Stimulated activated CD8-positive, alpha-beta memory T cell treated with anti-CD3 and anti-CD28 coated beads, Interleukin-4, amount 100 ng/mL, for 24 hours (primary cell): ENCODE measurements around the gene FURIN.
"Not testable (repeated sequence)": the region's sequence is repeated elsewhere in the genome, so short reads cannot be mapped to it uniquely, and the experiment has no call there.

ENCODE experiments used
- DNase-seq: peaks from one replicate; pipeline ENCODE4 v3.0.0-alpha.2; 2020; ENCODE audit warnings: low read depth

The FURIN gene

DNA sequence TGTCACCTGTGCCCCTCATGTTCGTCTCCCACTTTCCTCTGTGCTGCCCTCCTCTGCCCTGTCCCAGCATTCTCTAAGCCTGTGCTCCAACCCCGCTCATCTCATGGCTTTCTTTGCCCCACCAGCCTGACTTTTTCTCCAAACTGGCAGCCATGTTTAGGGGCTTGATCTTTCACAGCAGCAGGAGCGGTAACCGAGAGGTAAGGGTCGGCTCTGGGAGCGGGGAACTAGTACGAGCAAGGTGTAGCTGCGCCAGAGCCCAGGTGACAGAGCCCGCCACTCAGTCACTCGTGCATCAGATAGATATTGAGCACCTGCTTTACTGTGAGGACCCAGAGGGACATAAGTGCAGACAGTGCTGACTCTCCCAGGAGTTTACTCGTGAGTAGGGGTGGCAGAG, 48.1 kb downstream of the FURIN start:
- no peak for DNase-seq

DNA sequence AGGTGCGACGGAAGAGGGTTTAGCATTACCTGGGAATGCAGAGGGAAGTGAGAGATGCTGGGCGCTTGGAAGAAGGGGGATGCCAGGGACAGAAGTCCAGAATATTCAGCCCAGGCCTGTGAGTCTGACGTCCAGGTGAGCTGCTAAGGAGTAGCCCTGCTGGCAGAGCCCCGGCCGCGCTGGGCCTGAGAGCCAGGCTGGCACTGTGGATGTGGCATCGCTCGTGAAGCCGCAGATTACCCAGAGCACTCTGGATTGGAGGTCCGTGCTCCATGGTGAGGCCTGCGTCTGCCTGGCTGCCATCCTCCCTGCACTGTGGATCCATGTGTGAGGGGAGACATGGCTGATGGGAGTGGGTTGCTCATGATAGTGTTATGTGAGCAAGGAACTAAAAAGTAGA, 49.2 kb downstream of the FURIN start:
- no peak for DNase-seq

DNA sequence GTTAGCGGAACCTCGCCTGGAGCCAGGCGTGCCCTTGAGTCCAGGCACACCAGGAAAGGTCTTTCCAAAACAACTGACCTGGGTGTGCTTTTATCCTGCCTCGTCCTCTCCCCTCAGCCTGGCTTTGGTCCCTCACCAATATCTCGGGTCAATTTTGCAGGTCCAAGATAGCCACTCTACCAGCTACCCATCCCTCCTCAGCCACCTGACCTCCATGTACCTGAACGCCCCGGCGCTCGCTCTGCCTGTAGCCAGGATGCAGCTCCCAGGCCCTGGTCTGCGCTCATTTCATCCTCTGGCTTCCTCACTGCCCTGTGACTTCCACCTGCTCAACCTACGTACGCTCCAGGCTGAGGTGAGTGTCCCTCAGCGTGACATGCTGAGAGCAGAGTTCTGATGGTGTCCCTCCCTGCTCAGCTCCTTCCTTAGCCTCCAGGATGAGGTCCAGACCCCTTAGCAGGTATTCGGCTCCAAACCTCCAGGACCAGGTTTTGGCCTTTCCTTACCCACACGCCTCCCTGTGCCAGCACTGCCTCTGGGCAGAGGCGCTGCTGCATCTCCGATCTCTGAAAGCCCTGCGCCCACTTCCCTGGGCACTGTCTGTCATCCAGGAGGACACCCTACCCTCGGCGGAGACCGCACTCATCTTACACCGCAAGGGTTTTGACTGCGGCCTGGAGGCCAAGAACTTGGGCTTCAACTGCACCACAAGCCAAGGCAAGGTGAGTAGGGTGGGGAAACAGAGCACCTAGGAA, 49.8 kb downstream of the FURIN start:
- no peak for DNase-seq

DNA sequence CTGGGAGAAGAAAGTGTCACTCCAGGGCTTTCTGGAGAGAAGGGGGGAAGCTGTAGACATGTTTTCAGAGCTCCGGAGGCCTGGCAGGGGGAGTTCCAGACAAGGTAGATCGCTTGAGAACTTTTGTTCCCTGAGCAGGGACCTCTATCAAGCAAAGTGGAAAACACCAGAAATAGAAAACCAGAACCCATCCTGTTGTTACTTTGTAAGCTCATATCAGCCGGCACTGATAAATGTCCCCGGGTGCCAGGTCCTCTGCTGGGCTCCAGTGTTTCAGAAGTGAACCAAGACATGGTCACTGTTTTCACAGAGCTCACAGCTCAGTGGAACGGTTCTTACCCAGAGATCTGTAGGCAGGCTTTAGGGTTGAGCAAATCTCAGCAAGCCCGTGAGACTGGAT, 50.4 kb downstream of the FURIN start:
- DNase-seq, result no peak

DNA sequence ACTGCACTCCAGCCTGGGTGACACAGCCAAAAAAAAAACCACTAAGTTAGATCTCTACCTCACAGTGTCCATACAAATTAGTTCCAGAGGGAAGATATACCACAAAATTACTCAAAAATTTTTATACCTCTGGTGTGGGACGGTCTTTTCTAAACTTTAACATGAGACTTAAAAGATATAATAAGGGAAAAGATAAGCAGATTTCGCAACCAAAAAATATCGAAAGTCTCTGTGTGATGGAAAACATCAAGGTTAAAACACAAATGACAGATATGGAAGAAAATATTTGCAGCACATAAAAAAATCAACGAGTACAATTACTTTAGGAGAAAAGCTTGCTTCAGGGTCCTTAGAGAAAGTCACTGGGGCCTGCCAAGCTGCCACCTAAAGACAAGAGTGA, 53.5 kb downstream of the FURIN start:
- no peak for DNase-seq

DNA sequence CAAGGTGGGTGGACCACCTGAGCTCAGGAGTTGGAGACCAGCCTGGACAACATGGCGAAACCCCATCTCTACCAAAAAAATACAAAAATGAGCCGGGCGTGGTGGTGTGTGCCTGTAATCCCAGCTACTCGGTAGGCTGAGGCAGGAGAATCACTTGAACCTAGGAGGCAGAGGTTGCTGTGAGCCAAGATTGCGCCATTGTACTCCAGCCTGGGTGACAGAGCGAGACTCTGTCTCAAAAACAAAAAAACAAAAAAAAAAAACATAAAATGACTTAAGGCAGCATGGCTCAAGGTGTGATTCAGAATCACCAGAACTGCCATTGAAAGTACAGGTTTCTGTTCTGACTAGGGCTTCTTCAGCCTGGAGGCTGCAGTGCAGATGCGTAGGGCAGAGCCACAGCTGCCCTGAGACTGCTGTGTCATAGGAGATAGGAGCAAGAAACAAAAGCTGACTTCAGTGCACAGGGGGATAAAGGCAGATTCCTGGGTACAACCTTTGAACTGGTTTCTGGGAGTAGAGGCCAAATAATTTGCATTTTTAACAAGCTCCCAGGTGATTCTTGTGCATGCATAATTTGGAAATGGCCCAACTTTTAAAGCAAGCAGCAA, 54.4 kb downstream of the FURIN start:
- DNase-seq, result not testable (repeated sequence)

DNA sequence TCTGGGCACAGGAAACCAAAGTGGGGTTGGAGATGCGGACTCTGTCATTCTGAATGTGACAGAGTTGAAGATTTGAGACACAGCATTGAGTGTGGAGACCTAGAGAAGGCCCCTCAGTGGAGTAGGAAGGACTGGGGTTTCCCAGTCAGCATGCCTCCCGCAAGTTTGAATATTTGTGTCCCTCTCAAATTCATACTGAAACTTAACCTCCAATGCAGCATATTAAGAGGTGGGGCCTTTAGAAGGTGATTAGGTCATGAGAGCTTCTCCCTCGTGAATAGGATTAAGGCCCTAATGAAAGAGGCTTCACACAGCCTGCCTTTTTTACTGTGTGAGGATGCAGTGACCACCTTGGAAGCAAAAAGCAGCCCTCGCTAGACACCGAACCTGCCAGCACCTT, 56.0 kb downstream of the FURIN start:
- DNase-seq, result no peak

DNA sequence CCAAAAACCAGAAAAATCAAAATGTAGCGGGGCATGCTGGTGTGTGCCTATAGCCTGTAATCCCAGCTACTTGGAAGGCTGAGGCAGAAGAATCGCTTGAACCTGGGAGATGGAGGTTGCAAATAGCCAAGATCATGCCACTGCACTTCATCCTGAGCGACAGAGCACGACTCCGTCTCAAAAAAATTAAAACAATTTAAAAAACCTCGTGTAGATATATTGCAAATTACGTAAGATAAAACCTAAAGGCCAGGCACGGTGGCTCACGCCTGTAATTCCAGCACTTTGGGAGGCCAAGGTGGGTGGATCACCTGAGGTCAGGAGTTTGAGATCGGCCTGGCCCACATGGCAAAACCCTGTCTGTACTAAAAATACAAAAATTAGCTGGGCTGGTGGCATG, 58.4 kb downstream of the FURIN start:
- DNase-seq, result not testable (repeated sequence)

DNA sequence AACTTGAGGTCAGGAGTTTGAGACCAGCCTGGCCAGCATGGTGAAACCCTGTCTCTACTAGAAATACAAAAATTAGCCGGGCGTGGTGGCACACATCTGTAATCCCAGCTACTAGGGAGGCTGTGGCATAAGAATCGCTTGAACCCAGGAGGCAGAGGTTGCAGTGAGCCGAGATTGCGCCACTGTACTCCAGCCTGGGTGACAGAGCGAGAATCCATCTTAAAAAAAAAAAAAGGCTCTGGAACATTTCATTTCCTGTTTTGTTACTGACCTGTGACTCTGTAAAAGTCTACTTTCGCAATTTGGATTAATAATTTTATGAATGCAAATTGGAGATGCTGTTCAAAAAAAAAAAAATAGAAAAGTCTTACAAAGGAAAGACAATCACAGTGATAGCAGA, 59.7 kb downstream of the FURIN start:
- DNase-seq, result not testable (repeated sequence)

DNA sequence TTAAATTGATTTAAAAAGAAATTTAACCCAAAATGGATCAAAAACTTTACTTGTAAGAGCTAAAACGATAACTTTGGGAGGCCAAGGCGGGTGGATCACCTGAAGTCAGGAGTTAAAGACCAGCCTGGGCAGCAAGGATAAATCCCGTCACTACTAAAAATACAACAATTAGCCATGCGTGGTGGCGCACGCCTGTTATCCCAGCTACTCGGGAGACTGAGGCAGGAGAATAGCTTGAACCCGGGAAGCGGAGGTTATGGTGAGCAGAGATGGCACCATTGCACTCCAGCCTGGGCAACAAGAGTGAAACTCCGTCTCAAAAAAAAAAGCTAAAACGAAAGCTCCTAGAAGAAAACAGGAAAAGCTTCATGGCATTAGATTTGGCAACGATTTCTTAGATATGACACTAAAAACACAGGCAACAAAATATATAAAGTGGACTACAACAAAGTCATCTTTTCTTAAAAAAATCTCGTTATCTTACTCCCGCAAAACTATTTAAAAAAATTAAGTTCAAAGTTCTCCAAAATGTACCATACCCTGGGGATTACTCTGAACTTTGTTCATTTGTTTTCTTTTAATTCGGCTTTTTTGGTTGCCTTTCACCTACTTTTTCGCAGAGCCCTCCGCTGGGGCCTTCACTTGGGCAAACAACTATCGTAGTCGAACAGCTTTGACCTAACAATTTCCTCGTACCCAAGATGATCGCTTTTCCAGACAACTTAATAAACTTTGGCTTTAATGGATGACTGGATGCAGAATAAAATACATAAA, 61.0 kb downstream of the FURIN start:
- no peak for DNase-seq

DNA sequence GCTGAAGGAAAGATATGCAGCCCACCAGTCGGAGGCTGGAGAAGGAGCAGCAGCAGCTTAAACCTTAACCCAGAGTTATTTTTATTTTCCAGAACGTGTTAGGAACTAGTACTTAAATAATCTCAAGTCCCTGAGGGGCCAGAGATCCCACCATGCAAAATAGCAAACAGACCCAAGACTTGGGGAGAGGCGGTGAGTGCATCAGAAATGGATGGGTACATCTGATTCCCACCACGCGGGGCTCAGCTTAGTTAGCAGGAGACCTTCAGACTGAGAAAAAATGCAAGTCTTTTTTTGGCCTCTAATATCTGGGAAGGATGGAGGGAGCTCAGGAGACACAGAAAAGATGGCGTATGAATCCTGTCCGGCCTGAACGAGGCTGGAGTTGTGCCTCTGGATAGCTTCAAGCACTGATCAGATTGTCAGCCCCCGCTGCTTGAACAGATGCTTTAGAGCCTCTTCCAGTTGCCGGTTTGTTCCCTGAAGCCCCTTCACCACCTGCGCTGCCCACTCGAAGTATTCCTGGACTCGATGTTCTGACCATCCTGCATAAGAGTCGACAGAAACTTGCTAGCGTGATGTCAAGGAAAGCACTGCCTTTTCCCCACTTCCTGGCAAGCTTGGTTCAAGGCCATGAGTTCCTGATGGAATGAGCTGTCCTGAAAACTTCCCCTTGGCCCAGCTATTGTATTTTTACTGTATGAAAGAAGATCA, 62.6 kb downstream of the FURIN start:
- DNase-seq, result no peak

DNA sequence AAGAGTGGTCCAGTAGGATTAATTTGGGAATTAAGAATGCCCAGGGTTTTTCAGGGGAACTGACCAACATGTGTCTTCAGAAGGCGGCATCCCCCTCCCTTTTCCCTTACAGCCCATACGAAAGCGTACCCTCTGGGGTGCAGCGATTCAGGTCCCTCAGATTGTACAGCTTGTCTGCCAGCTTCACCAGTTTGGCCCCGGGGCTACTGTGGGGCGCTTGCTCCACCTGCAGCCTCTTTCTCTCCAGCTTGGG, 63.1 kb downstream of the FURIN start:
- no peak for DNase-seq

DNA sequence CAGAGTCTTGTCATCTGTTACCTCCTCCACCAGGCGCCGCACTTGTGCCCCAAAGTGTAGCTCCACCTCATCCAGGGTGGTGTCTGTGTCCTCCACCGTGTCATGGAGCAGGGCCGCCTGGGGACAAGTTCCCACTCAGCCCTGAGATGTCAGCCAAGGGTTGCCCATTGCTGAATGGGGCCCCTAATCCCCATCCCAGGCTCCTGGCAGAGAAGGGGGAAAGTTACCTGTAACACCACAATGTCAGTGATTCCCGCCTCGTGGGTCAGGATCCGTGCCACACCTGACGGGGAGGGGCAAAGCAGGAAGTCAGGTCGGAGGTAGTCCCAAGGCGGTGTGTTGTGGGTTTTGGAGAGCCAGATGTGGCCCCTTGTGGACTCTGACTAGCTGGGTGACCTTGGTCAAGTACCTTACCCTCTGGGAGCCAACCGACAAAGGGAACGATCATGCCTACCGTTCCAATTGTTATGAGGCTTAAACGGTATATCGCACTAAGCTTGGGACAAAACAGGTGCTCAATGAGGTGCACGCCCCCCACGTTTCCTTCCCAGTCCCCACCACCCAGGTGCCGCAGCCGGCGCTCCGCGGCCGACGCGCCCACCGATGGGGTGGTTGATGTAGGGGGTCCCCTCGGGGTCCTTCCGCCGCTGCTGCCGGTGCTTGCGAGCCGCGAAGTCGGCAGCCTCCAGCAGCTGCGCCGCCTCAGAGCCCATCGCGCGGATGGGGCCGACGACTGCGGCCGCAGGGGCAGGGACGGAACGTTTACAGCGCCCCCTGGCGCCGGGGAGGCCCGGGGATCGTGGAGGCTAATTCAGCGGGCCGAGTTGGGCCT, 63.7 kb downstream of the FURIN start, which contains the start of gene HDDC3:
Gene HDDC3 (minus strand): TSS at position 722 of the 832 bp plus-strand sequence. CDS start 9 bp downstream, at position 713.
- DNase-seq, result peak; percentile 85

DNA sequence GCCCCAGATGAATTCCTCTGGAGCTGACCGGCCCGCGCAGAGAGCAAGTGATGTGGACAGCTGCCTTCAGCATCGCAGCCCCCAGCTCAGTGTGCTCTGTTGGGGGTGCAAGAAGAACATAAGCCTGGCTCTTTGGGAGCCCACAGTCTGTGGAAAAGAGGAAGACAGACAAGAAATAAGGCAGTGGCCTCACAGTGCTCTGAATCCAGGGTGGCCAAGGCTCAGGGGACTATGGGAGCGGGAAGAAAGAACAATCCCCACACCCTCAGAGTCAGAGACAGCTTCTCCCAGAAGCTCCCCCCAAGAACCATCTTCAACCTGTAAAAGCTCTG, 64.2 kb downstream of the FURIN start:
- no peak for DNase-seq
